SK-MEL-5 (cell line): Measurements from ENCODE around the gene NSD2. TPM values are rescaled to one million over a fixed set of nuclear protein-coding genes. Genes with fewer than 3 reads are reported as not detected.
A peak's percentile ranks its signal among the peaks of the same experiment; 100 is the strongest.
"Not testable (repeated sequence)": the region's sequence is repeated elsewhere in the genome, so short reads cannot be mapped to it uniquely, and the experiment has no call there.

ENCODE experiments used
- DNase-seq: peaks from one replicate; pipeline ENCODE4 v3.0.0-alpha.2; 2016; ENCODE audit warnings: low read depth, low spot score
- in situ Hi-C: cut with HindIII; loops from 2 replicates; pipeline ENCODE4 v1.10.0; 2016; ENCODE audit warnings: low sequenced_read_pairs, high pct_unique_total_duplicates, low pct_unique_long_range_greater_than_20kb
- total RNA-seq: library from RNA; depleted of rRNA; stranded (reverse); fragments of >200 nt; shearing (Covaris generic); gene quantifications from 2 replicates; pipeline ENCODE4 v1.2.3, GENCODE V29; 2014

Gene NSD2
- total RNA-seq, 1 experiment from 2014 or later, result 24.8 TPM

GRCh38 chr4:1907848-1908525, 36.8 kb downstream of the NSD2 start:
- DNase-seq, result no peak
- in situ Hi-C loops, result no loop called here

GRCh38 chr4:1909696-1910095, 38.5 kb downstream of the NSD2 start:
- in situ Hi-C loops, DNase-seq: not testable (repeated sequence)

- in situ Hi-C loops, result no loop called here
- DNase-seq, result peak; percentile 69
These were observed 39.5 kb downstream of the NSD2 start for GRCh38 chr4:1910643-1911042.

- in situ Hi-C loops, DNase-seq: not testable (repeated sequence)
These were observed 40.1 kb downstream of the NSD2 start for GRCh38 chr4:1911316-1911715.

GRCh38 chr4:1922821-1923220, 51.6 kb downstream of the NSD2 start:
- DNase-seq, result no peak
- in situ Hi-C loops, result no loop called here

GRCh38 chr4:1927675-1928074, 56.5 kb downstream of the NSD2 start:
- in situ Hi-C loops, result no loop called here

GRCh38 chr4:1928356-1929239, 57.4 kb downstream of the NSD2 start:
- in situ Hi-C loops, result no loop called here
- no peak for DNase-seq

More at GRCh38 chr4:1927675-1928074, 56.5 kb downstream of the NSD2 start:
- no peak for DNase-seq

- in situ Hi-C loops, result no loop called here
- DNase-seq, result no peak
These were observed 61.5 kb downstream of the NSD2 start for GRCh38 chr4:1932736-1933135.

- in situ Hi-C loops, result no loop called here
- no peak for DNase-seq
These were observed 62.5 kb downstream of the NSD2 start for GRCh38 chr4:1933700-1934099.

- in situ Hi-C loops, result no loop called here
These were observed 66.4 kb downstream of the NSD2 start for GRCh38 chr4:1937550-1937949.

GRCh38 chr4:1938027-1938426, 66.8 kb downstream of the NSD2 start:
- DNase-seq, result no peak
- in situ Hi-C loops, result no loop called here

More at GRCh38 chr4:1937550-1937949, 66.4 kb downstream of the NSD2 start:
- no peak for DNase-seq

- in situ Hi-C loops, result no loop called here
- no peak for DNase-seq
These were observed 68.7 kb downstream of the NSD2 start for GRCh38 chr4:1939664-1940509.

GRCh38 chr4:1940566-1940965, 69.4 kb downstream of the NSD2 start:
- in situ Hi-C loops, result no loop called here
- DNase-seq, result no peak

GRCh38 chr4:1943928-1944327, 72.7 kb downstream of the NSD2 start:
- no peak for DNase-seq
- in situ Hi-C loops, result no loop called here

GRCh38 chr4:1945124-1945895, 74.1 kb downstream of the NSD2 start:
- in situ Hi-C loops, result no loop called here
- no peak for DNase-seq

GRCh38 chr4:1945912-1946311, 74.7 kb downstream of the NSD2 start:
- DNase-seq, result no peak
- in situ Hi-C loops, result no loop called here

GRCh38 chr4:1948232-1948631, 77.0 kb downstream of the NSD2 start:
- DNase-seq, result no peak
- in situ Hi-C loops, result no loop called here
